SK-N-SH (cell line): ENCODE data around the gene MOGAT3. TPM values are rescaled to one million over a fixed set of nuclear protein-coding genes. Genes with fewer than 3 reads are reported as not detected.

Source experiments
- CTCF ChIA-PET: fragments of 300-600, 350-600 bp; formaldehyde crosslinking; extraction: SDS; loops from one replicate; lab custom pipeline; 2021; lab: Yijun Ruan, JAX
- POLR2A ChIA-PET: fragments of 350-600 bp; sonication (Branson Sonifier 250); formaldehyde crosslinking; extraction: SDS; loops from one replicate; lab custom pipeline; 2020; ENCODE audit warnings: antibody characterized with exemption, inconsistent platforms; lab: Yijun Ruan, JAX
- DNase-seq: peaks from one replicate; pipeline ENCODE4 v3.0.0; 2012
- H2AFZ ChIP-seq: fragments of 200-600 bp; sonication (generic); 2 replicates; pipeline ENCODE4 v1.8.1; 2016; ENCODE audit warnings: antibody characterized with exemption, mild to moderate bottlenecking, low read depth
- H3F3A ChIP-seq: fragments of 200-600 bp; sonication (generic); replicated peaks from 2 replicates; pipeline ENCODE3; 2016; ENCODE audit warnings: antibody characterized with exemption, mild to moderate bottlenecking; ENCODE audit not compliant: insufficient read depth
- H3K27ac ChIP-seq, 2 experiments: fragments of 200-500 bp in 1 of 2; fragments of 200-600 bp in 1 of 2; sonication (Bioruptor generic) in 1 of 2; sonication (generic), shearing (Covaris generic) in 1 of 2; 2 replicates each; pipeline versions ENCODE4 v1.5.1 to v1.6.1; 2014 to 2016; ENCODE audit warnings: low read depth in 2 of 2, inconsistent platforms in 1 of 2, low read length in 1 of 2, mild to moderate bottlenecking in 1 of 2, mixed read lengths in 1 of 2
- H3K27me3 ChIP-seq: fragments of 200-600 bp; sonication (generic), shearing (Covaris generic); 2 replicates; pipeline ENCODE4 v1.6.1; 2016; ENCODE audit warnings: mixed run types; ENCODE audit not compliant: insufficient read depth
- H3K36me3 ChIP-seq, 2 experiments: fragments of 200-500 bp in 1 of 2; fragments of 200-600 bp in 1 of 2; sonication (Bioruptor generic) in 1 of 2; sonication (generic) in 1 of 2; replicated peaks in 1 of 2; 2 replicates each; pipeline versions ENCODE3 to v1.5.1; 2014 to 2016; ENCODE audit warnings: low read length in 1 of 2, mild to moderate bottlenecking in 1 of 2; ENCODE audit not compliant: insufficient read depth in 2 of 2, control insufficient read depth in 1 of 2
- H3K4me1 ChIP-seq, 2 experiments: fragments of 200-500 bp in 1 of 2; fragments of 200-600 bp in 1 of 2; sonication (Bioruptor generic) in 1 of 2; sonication (generic), shearing (Covaris generic) in 1 of 2; 2 replicates each; pipeline versions ENCODE4 v1.5.1 to v1.6.1; 2014 to 2016; ENCODE audit warnings: low read depth in 1 of 2, low read length in 1 of 2, mixed run types in 1 of 2; ENCODE audit not compliant: insufficient read depth in 2 of 2, control insufficient read depth in 1 of 2
- H3K4me2 ChIP-seq: fragments of 200-600 bp; sonication (generic), shearing (Covaris generic); 2 replicates; pipeline ENCODE4 v1.6.1; 2017; ENCODE audit warnings: mixed run types
- H3K4me3 ChIP-seq, 2 experiments: fragments of 200-500 bp in 1 of 2; fragments of 200-600 bp in 1 of 2; sonication (Bioruptor generic) in 1 of 2; sonication (generic), shearing (Covaris generic) in 1 of 2; 2 replicates each; pipeline versions ENCODE4 v1.5.1 to v1.8.1; 2014 to 2016; ENCODE audit warnings: low read depth in 2 of 2, inconsistent platforms in 1 of 2, low read length in 1 of 2, mild to moderate bottlenecking in 1 of 2, mixed read lengths in 1 of 2, moderate library complexity in 1 of 2
- H3K79me2 ChIP-seq: fragments of 200-600 bp; sonication (generic); 2 replicates; pipeline ENCODE4 v1.8.1; 2017; ENCODE audit warnings: mild to moderate bottlenecking; ENCODE audit not compliant: insufficient read depth
- H3K9ac ChIP-seq: fragments of 200-600 bp; sonication (generic); 2 replicates; pipeline ENCODE4 v1.6.1; 2017; ENCODE audit warnings: mixed run types
- H3K9me2 ChIP-seq: fragments of 200-600 bp; sonication (generic); 2 replicates; pipeline ENCODE4 v1.6.1; 2017; ENCODE audit warnings: mixed run types
- H3K9me3 ChIP-seq: fragments of 200-600 bp; sonication (generic); 2 replicates; pipeline ENCODE4 v1.6.1; 2017; ENCODE audit warnings: mixed run types, mild to moderate bottlenecking, moderate library complexity
- H4K20me1 ChIP-seq: fragments of 200-600 bp; sonication (generic); 2 replicates; pipeline ENCODE4 v1.6.1; 2017; ENCODE audit warnings: mild to moderate bottlenecking, mixed run types; ENCODE audit not compliant: insufficient read depth
- CHD2 ChIP-seq: fragments of 150-350 bp; IDR thresholded peaks from 2 replicates; pipeline ENCODE4 v1.6.1; 2018; ENCODE audit warnings: low read length; ENCODE audit not compliant: partially characterized antibody
- EP300 ChIP-seq, 2 experiments: IDR thresholded peaks; 2 replicates each; pipeline versions ENCODE4 v1.4.0 to v1.6.1; 2012; ENCODE audit warnings: borderline replicate concordance in 1 of 2, low read depth in 1 of 2, low read length in 1 of 2
- FOSL2 ChIP-seq: IDR thresholded peaks from 2 replicates; pipeline ENCODE4 v1.4.0; 2012; ENCODE audit warnings: low read depth, mild to moderate bottlenecking, moderate library complexity, borderline replicate concordance
- FOXM1 ChIP-seq: IDR thresholded peaks from 2 replicates; pipeline ENCODE4 v1.4.0; 2012; ENCODE audit warnings: low read depth, mild to moderate bottlenecking
- GATA2 ChIP-seq: sonication (generic); formaldehyde crosslinking; IDR thresholded peaks from 2 replicates; pipeline ENCODE4 v1.5.0; 2020; ENCODE audit warnings: mild to moderate bottlenecking, missing genetic modification reagents
- JUND ChIP-seq: IDR thresholded peaks from 2 replicates; pipeline ENCODE4 v1.4.0; 2012
- MEF2A ChIP-seq: IDR thresholded peaks from 2 replicates; pipeline ENCODE4 v1.4.0; 2012; ENCODE audit warnings: low read depth, borderline replicate concordance
- MXI1 ChIP-seq: IDR thresholded peaks from 2 replicates; pipeline ENCODE4 v1.6.1; 2012; ENCODE audit warnings: mild to moderate bottlenecking, low read depth, low read length, improper control_type of control experiment
- NFIC ChIP-seq: IDR thresholded peaks from 2 replicates; pipeline ENCODE4 v1.4.0; 2012; ENCODE audit warnings: borderline replicate concordance
- NRF1 ChIP-seq: IDR thresholded peaks from 2 replicates; pipeline ENCODE4 v1.6.1; 2012; ENCODE audit warnings: low read depth, mild to moderate bottlenecking, low read length
- POLR2AphosphoS5 ChIP-seq: IDR thresholded peaks from 2 replicates; pipeline ENCODE4 v1.6.1; 2012; ENCODE audit warnings: low read depth, low read length
- RCOR1 ChIP-seq: fragments of 150-350 bp; IDR thresholded peaks from 2 replicates; pipeline ENCODE4 v1.6.1; 2017; ENCODE audit warnings: antibody characterized with exemption, low read length
- RXRA ChIP-seq: IDR thresholded peaks from 2 replicates; pipeline ENCODE4 v1.4.0; 2012; ENCODE audit warnings: low read depth, mild to moderate bottlenecking, borderline replicate concordance
- TEAD4 ChIP-seq: IDR thresholded peaks from 2 replicates; pipeline ENCODE4 v1.4.0; 2012; ENCODE audit warnings: mild to moderate bottlenecking, borderline replicate concordance; ENCODE audit not compliant: insufficient read depth
- whole genome bisulfite sequencing: methylation state at CpG from one replicate; pipeline ENCODE4 v1.1.6; 2017; ENCODE audit warnings: low lambda C conversion rate; 5-methylcytosine and 5-hydroxymethylcytosine counted together
- polyA plus RNA-seq, 3 experiments: library from polyadenylated mRNA; depleted of rRNA; stranded (reverse); fragments of >200 nt; gene quantifications; 2 replicates each; pipeline ENCODE4 v1.2.3, GENCODE V29; 2012
- TF ChIP-seq, protein P1 (sequence below): IDR thresholded peaks from 2 replicates; pipeline ENCODE4 v1.4.0; 2012; ENCODE audit warnings: low read depth, borderline replicate concordance
- TF ChIP-seq, protein P2 (sequence below): IDR thresholded peaks from 2 replicates; pipeline ENCODE4 v1.6.1; 2012; ENCODE audit warnings: mild to moderate bottlenecking, low read depth, low read length, moderate library complexity
- TF ChIP-seq, protein P3 (sequence below): IDR thresholded peaks from 2 replicates; pipeline ENCODE4; 2012
- TF ChIP-seq, protein P4 (sequence below): fragments of 150-350 bp; IDR thresholded peaks from 2 replicates; pipeline ENCODE4 v1.6.1; 2017; ENCODE audit warnings: antibody characterized with exemption, low read length, low read depth, borderline replicate concordance
- TF ChIP-seq, protein P5 (sequence below): IDR thresholded peaks from 2 replicates; pipeline ENCODE4 v1.4.0; 2012; ENCODE audit warnings: low read depth
- TF ChIP-seq, protein P6 (sequence below): fragments of 150-350 bp; IDR thresholded peaks from 2 replicates; pipeline ENCODE4 v1.6.1; 2016; ENCODE audit warnings: mild to moderate bottlenecking, low read depth, low read length
- TF ChIP-seq, protein P7 (sequence below): fragments of 200-600 bp; sonication (generic); IDR thresholded peaks from 2 replicates; pipeline ENCODE4 v1.6.1; 2017; ENCODE audit warnings: antibody characterized with exemption, mild to moderate bottlenecking, moderate library complexity

Gene MOGAT3
- polyA plus RNA-seq, 1 of the 3 experiments (the other 2 are of a cell fraction): not detected

DNA sequence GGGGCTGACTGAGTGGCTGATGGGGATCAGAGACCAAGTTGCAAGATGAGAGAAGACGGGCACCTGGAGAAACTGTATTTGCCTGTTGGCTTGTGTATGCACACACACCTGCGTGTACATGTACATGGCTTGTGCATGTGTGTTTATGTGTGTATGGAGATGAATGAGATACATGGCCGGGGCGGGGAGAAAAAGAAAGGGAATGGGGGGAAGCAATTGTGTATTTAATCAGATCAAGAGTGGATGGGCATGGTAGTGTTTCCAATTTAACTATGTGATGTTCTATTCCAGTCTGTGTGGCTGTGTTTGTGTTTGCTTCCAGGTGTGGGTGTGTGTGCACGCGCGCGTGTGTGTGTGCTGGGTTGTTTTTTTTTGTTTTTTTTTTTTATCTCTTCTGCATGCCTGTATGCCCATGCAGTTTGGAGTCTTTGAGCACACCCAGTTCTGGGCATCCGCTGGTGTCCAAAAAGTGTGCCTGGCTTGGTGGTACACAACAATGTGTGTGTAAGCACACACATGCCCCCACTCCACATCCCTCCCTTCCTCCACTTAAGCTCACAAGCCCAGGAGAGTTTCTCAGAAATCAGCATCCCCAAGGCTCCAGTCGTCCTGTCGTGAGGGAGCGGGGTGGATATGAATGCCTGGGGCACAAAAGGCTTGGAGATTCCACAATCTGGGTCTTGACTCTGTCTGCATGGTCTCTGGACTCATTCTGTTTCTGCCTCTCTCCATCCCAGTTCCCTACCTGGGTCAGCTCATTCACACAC is 33.0 kb downstream of the MOGAT3 start:
- Histone ChIP-seq H3K4me1 (peaks cover 36 to 63% of the 10 kb centered on the region in 2 experiments), H3K27me3 (no peaks in the 10 kb centered on the region; the same call in 1 of the 2 replicates), H3K4me3 (peak overlapping the region; percentile 23 to 25; a peak in 2 of 4 replicates), H3K27ac (peak overlapping the region in 1 of 2 experiments; percentile 67; a peak in 2 of 4 replicates), H4K20me1 (peaks cover 18% of the 10 kb centered on the region), H3F3A (peaks cover 37% of the 10 kb centered on the region), H3K9me2 (no peaks in the 10 kb centered on the region), H3K4me2 (peak overlapping the region; percentile 98), H3K36me3 (no peaks in the 10 kb centered on the region), H3K9ac (no peak overlapping the region), H3K79me2 (no peaks in the 10 kb centered on the region), H3K9me3 (no peaks in the 10 kb centered on the region), H2AFZ (no peak overlapping the region)
- peak; percentile 41 for DNase-seq
- ChIA-PET POLR2A (interaction anchor here (0.5 to 1.4 kb wide), 6 partner anchors 11 to 74 kb away, joined by 3 to 7 read pairs (median 4); partner anchors contain the start of gene NAT16), CTCF (interaction anchor here (0.7 to 3.8 kb wide), 14 partner anchors 10 to 115 kb away, joined by 3 to 26 read pairs (median 4); partner anchors contain the start of gene AP1S1)
- WGBS: 1% methylated on average over 11 of the region's 12 CpGs
- TF ChIP-seq MXI1 (peak; percentile 60), POLR2AphosphoS5 (no peak; the same call in 1 of the 2 replicates), NRF1 (no peak), GATA2 (CRISPR knock-in tag) (peak; percentile 63), RXRA (no peak), EP300 (IDR thresholded peaks at IDR 0.05; ENCODE audit: borderline replicate concordance in 1 of 2, low read depth in 1 of 2, low read length in 1 of 2) (0 out of 4 replicates have a peak, but pooled peaks of 1 of the 2 experiments have one; percentile 16), FOSL2 (no peak), TEAD4 (no peak), JUND (no peak), NFIC (no peak), MEF2A (no peak), CHD2 (peak; percentile 19), FOXM1 (no peak), RCOR1 (peak; percentile 2; the same call in 1 of the 2 replicates)
- TF ChIP-seq, protein P1, sequence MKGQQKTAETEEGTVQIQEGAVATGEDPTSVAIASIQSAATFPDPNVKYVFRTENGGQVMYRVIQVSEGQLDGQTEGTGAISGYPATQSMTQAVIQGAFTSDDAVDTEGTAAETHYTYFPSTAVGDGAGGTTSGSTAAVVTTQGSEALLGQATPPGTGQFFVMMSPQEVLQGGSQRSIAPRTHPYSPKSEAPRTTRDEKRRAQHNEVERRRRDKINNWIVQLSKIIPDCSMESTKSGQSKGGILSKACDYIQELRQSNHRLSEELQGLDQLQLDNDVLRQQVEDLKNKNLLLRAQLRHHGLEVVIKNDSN: no peak
- TF ChIP-seq, protein P2, sequence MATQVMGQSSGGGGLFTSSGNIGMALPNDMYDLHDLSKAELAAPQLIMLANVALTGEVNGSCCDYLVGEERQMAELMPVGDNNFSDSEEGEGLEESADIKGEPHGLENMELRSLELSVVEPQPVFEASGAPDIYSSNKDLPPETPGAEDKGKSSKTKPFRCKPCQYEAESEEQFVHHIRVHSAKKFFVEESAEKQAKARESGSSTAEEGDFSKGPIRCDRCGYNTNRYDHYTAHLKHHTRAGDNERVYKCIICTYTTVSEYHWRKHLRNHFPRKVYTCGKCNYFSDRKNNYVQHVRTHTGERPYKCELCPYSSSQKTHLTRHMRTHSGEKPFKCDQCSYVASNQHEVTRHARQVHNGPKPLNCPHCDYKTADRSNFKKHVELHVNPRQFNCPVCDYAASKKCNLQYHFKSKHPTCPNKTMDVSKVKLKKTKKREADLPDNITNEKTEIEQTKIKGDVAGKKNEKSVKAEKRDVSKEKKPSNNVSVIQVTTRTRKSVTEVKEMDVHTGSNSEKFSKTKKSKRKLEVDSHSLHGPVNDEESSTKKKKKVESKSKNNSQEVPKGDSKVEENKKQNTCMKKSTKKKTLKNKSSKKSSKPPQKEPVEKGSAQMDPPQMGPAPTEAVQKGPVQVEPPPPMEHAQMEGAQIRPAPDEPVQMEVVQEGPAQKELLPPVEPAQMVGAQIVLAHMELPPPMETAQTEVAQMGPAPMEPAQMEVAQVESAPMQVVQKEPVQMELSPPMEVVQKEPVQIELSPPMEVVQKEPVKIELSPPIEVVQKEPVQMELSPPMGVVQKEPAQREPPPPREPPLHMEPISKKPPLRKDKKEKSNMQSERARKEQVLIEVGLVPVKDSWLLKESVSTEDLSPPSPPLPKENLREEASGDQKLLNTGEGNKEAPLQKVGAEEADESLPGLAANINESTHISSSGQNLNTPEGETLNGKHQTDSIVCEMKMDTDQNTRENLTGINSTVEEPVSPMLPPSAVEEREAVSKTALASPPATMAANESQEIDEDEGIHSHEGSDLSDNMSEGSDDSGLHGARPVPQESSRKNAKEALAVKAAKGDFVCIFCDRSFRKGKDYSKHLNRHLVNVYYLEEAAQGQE: no peak
- TF ChIP-seq, protein P3, sequence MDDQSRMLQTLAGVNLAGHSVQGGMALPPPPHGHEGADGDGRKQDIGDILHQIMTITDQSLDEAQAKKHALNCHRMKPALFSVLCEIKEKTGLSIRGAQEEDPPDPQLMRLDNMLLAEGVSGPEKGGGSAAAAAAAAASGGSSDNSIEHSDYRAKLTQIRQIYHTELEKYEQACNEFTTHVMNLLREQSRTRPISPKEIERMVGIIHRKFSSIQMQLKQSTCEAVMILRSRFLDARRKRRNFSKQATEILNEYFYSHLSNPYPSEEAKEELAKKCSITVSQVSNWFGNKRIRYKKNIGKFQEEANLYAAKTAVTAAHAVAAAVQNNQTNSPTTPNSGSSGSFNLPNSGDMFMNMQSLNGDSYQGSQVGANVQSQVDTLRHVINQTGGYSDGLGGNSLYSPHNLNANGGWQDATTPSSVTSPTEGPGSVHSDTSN: peak; percentile 26; the same call in 1 of the 2 replicates
- TF ChIP-seq, protein P4, sequence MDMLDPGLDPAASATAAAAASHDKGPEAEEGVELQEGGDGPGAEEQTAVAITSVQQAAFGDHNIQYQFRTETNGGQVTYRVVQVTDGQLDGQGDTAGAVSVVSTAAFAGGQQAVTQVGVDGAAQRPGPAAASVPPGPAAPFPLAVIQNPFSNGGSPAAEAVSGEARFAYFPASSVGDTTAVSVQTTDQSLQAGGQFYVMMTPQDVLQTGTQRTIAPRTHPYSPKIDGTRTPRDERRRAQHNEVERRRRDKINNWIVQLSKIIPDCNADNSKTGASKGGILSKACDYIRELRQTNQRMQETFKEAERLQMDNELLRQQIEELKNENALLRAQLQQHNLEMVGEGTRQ: no peak
- TF ChIP-seq, protein P5, sequence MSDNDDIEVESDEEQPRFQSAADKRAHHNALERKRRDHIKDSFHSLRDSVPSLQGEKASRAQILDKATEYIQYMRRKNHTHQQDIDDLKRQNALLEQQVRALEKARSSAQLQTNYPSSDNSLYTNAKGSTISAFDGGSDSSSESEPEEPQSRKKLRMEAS: no peak
- TF ChIP-seq, protein P6, sequence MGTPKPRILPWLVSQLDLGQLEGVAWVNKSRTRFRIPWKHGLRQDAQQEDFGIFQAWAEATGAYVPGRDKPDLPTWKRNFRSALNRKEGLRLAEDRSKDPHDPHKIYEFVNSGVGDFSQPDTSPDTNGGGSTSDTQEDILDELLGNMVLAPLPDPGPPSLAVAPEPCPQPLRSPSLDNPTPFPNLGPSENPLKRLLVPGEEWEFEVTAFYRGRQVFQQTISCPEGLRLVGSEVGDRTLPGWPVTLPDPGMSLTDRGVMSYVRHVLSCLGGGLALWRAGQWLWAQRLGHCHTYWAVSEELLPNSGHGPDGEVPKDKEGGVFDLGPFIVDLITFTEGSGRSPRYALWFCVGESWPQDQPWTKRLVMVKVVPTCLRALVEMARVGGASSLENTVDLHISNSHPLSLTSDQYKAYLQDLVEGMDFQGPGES: no peak
- TF ChIP-seq, protein P7, sequence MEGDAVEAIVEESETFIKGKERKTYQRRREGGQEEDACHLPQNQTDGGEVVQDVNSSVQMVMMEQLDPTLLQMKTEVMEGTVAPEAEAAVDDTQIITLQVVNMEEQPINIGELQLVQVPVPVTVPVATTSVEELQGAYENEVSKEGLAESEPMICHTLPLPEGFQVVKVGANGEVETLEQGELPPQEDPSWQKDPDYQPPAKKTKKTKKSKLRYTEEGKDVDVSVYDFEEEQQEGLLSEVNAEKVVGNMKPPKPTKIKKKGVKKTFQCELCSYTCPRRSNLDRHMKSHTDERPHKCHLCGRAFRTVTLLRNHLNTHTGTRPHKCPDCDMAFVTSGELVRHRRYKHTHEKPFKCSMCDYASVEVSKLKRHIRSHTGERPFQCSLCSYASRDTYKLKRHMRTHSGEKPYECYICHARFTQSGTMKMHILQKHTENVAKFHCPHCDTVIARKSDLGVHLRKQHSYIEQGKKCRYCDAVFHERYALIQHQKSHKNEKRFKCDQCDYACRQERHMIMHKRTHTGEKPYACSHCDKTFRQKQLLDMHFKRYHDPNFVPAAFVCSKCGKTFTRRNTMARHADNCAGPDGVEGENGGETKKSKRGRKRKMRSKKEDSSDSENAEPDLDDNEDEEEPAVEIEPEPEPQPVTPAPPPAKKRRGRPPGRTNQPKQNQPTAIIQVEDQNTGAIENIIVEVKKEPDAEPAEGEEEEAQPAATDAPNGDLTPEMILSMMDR: no peak
